Vagina (tissue), 2 donors: ENCODE data around the gene ANKRD1. TPM values are rescaled to one million over a fixed set of nuclear protein-coding genes. Genes with fewer than 3 reads are reported as not detected.
"Not testable (repeated sequence)": the region's sequence is repeated elsewhere in the genome, so short reads cannot be mapped to it uniquely, and the experiment has no call there.

Source experiments
- DNase-seq, 2 donors: peaks; one replicate each; pipeline ENCODE4 v3.0.0-alpha.2; 2017; ENCODE audit errors: extremely low spot score in 2 of 2
- H3K27ac ChIP-seq: fragments of 200-600 bp; sonication (generic); one replicate; pipeline ENCODE4 v1.5.1; 2019
- H3K27me3 ChIP-seq: fragments of 200-600 bp; sonication (generic); one replicate; pipeline ENCODE4 v1.5.1; 2019
- H3K36me3 ChIP-seq, 2 donors: fragments of 200-600 bp; sonication (generic); one replicate each; pipeline ENCODE4 v1.5.1; 2017 to 2019
- H3K4me1 ChIP-seq: fragments of 200-600 bp; sonication (generic); one replicate; pipeline ENCODE4 v1.5.1; 2019
- H3K4me3 ChIP-seq, 2 donors: fragments of 200-600 bp; sonication (generic); 1 replicate in 1 of 2; 2 replicates in 1 of 2; pipeline ENCODE4 v1.5.1; 2016 to 2019
- H3K9me3 ChIP-seq: fragments of 200-600 bp; sonication (generic); one replicate; pipeline ENCODE4 v1.5.1; 2019
- POLR2A ChIP-seq, 2 donors: fragments of 450-650 bp; IDR thresholded peaks; one replicate each; pipeline ENCODE4 v1.6.1; 2017; ENCODE audit warnings: antibody characterized with exemption in 2 of 2, mild to moderate bottlenecking in 2 of 2, moderate library complexity in 2 of 2
- POLR2AphosphoS5 ChIP-seq, 2 donors: sonication (generic); formaldehyde crosslinking; IDR thresholded peaks; one replicate each; pipeline ENCODE4 v1.9.0; 2017; ENCODE audit warnings: antibody characterized with exemption in 2 of 2, mild to moderate bottlenecking in 2 of 2, low read depth in 1 of 2; ENCODE audit not compliant: insufficient read depth in 1 of 2
- intact Hi-C: fragments of 100-400 bp; cut with DNase I; formaldehyde crosslinking; loops from one replicate; pipeline ENCODE4 v1.15.1; 2023
- total RNA-seq: library from RNA; depleted of rRNA; stranded (reverse); fragments of >200 nt; gene quantifications from one replicate; pipeline ENCODE4 v1.2.3, GENCODE V29; 2016
- TF ChIP-seq, protein P1 (sequence below), 3 experiments: fragments of 450-650 bp in 2 of 3; fragments of 200-600 bp in 1 of 3; sonication (generic) in 1 of 3; IDR thresholded peaks; one replicate each; pipeline ENCODE4 v1.5.1; 2017 to 2019; ENCODE audit warnings: antibody characterized with exemption in 3 of 3, mild to moderate bottlenecking in 2 of 3, moderate library complexity in 2 of 3

The ANKRD1 gene
- total RNA-seq, 1 donor from 2014 or later, result not detected

DNA sequence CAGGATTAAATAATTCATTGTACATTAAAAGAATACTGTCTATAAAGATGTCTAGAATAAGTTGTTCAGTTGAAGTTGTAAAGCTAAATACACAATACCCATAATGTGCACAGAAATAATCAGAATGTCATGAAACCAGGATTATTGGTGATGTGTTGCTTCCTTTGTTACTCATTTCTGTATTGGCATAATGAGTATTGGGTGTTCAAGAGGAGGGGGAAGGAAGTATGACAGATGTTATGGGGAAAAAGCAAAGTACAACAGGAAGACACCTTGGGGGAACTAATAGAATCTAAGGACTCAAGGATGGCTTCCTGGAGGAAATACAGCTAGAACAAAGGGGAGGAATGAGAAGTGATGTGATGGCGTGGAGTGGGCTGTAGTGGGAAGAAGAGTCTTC lies 15.0 kb downstream of the ANKRD1 start:
- no peak overlapping the region for H3K4me3 ChIP-seq
- peaks cover 0 to 13% of the 10 kb centered on the region in 2 donors for H3K36me3 ChIP-seq
- no peaks in the 10 kb centered on the region for H3K4me1 ChIP-seq
- TF ChIP-seq POLR2AphosphoS5 (IDR thresholded peaks at IDR 0.05; ENCODE audit: insufficient read depth in 1 of 2, low read depth in 1 of 2) (no peak), POLR2A (IDR thresholded peaks at IDR 0.05) (no peak)
- TF ChIP-seq, protein P1, sequence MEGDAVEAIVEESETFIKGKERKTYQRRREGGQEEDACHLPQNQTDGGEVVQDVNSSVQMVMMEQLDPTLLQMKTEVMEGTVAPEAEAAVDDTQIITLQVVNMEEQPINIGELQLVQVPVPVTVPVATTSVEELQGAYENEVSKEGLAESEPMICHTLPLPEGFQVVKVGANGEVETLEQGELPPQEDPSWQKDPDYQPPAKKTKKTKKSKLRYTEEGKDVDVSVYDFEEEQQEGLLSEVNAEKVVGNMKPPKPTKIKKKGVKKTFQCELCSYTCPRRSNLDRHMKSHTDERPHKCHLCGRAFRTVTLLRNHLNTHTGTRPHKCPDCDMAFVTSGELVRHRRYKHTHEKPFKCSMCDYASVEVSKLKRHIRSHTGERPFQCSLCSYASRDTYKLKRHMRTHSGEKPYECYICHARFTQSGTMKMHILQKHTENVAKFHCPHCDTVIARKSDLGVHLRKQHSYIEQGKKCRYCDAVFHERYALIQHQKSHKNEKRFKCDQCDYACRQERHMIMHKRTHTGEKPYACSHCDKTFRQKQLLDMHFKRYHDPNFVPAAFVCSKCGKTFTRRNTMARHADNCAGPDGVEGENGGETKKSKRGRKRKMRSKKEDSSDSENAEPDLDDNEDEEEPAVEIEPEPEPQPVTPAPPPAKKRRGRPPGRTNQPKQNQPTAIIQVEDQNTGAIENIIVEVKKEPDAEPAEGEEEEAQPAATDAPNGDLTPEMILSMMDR (IDR thresholded peaks at IDR 0.05), result no peak
- intact Hi-C loops, result loop anchor here (5.0 kb wide), 1 partner anchor 346 kb away; no protein-coding TSS in a partner anchor
- no peak overlapping the region for H3K27ac ChIP-seq
- H3K9me3 ChIP-seq, result no peaks in the 10 kb centered on the region
- no peak for DNase-seq
- no peaks in the 10 kb centered on the region for H3K27me3 ChIP-seq

DNA sequence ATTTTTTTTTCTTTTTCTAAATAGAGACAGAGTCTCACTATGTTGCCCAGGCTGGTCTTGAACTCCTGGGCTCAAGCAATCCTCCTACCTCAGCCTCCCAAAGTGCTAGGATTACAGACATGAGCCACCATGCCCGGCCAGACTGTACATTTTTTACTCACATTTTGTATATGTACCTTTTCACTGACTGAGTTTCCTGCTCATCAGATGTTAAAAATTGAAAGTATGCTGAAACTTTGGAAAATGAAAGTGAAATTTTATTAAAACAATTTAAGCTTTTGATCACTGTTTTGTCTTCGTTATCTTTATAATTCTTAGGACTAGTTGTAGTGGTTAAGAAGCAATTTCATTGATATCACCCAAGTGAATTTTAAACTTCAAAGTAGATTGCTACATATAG lies 24.0 kb downstream of the ANKRD1 start:
- H3K9me3 ChIP-seq, H3K4me1 ChIP-seq, H3K27ac ChIP-seq, DNase-seq, H3K4me3 ChIP-seq, intact Hi-C loops, H3K27me3 ChIP-seq: not testable (repeated sequence)
- peaks cover 0 to 37% of the 10 kb centered on the region in 2 donors for H3K36me3 ChIP-seq

DNA sequence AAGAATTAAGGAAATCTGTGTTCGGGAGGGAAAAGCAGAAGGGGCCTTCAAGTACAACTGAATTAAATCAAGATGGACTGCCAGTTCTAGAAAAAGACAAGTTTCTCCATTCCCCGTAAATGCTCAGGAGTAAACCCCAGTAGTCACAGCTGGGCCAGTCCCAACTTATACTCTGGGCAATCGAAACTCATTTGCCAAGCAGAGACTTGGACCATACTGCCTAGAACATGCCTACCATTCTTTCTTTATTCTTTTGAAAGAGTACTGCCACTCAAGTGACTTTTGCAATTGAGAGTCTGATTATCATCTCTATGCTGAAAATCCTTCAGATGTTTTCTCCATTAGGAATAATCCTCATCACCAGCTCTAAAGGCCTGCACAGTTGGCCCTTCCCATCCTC lies 27.7 kb downstream of the ANKRD1 start:
- H3K36me3 ChIP-seq, result peaks cover 0 to 41% of the 10 kb centered on the region in 2 donors
- no peaks in the 10 kb centered on the region for H3K9me3 ChIP-seq
- no peak overlapping the region for H3K4me3 ChIP-seq
- TF ChIP-seq, protein P1 (IDR thresholded peaks at IDR 0.05), result no peak
- TF ChIP-seq POLR2A (IDR thresholded peaks at IDR 0.05), result no peak
- TF ChIP-seq POLR2AphosphoS5 (IDR thresholded peaks at IDR 0.05; ENCODE audit: insufficient read depth in 1 of 2, low read depth in 1 of 2), result no peak
- H3K27me3 ChIP-seq, result no peaks in the 10 kb centered on the region
- DNase-seq, result no peak
- H3K4me1 ChIP-seq, result no peaks in the 10 kb centered on the region
- intact Hi-C loops, result no loop called here
- no peak overlapping the region for H3K27ac ChIP-seq

DNA sequence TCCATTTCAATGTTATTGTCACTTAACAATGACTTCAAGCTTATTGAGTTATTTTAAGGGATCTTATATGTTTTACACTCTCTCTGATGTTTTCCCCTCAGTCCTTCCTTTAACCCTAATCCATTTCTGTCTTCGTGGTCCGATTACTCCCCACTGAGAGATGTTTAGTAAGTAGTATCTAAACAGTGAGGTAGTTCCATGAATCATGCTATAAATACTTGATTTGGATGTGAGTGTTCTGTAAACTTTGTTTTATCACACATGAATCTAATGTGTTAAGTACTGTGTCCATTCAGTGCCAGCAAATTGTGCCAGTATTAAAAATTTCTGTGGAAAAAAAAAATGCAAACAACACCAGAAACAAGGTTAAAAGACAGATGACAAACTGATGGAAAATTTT lies 30.5 kb downstream of the ANKRD1 start:
- Histone ChIP-seq H3K27ac (no peak overlapping the region), H3K36me3 (peaks cover 0 to 43% of the 10 kb centered on the region in 2 donors), H3K9me3 (no peaks in the 10 kb centered on the region), H3K4me1 (no peaks in the 10 kb centered on the region), H3K4me3 (no peak overlapping the region), H3K27me3 (no peaks in the 10 kb centered on the region)
- no peak for DNase-seq
- intact Hi-C loops, result no loop called here
- TF ChIP-seq, protein P1 (IDR thresholded peaks at IDR 0.05), result no peak
- no peak for TF ChIP-seq POLR2A (IDR thresholded peaks at IDR 0.05)
- no peak for TF ChIP-seq POLR2AphosphoS5 (IDR thresholded peaks at IDR 0.05; ENCODE audit: insufficient read depth in 1 of 2, low read depth in 1 of 2)

DNA sequence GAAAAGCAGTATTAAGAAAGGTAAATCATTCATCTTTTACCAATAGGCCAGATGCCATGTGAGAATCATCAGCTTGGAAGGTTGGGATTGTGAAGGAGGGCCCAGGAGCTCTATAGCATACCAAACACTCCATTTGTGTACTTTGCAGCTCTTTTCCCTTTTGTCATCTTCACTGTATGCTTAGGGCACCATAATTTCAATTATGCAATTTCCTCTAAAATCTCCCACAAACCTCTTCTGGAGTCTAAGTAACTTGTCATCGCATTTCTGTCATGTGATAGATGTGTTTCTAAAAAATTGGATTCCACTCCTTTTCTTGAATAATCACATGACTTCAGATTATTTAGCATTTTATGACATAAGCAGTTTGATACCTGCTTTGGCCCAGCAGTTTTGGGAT lies 31.3 kb downstream of the ANKRD1 start:
- H3K4me3 ChIP-seq, result no peak overlapping the region
- no peaks in the 10 kb centered on the region for H3K27me3 ChIP-seq
- no peak for DNase-seq
- no peak overlapping the region for H3K27ac ChIP-seq
- peaks cover 0 to 43% of the 10 kb centered on the region in 2 donors for H3K36me3 ChIP-seq
- no peak for TF ChIP-seq POLR2AphosphoS5 (IDR thresholded peaks at IDR 0.05; ENCODE audit: insufficient read depth in 1 of 2, low read depth in 1 of 2)
- no peak for TF ChIP-seq POLR2A (IDR thresholded peaks at IDR 0.05)
- TF ChIP-seq, protein P1 (IDR thresholded peaks at IDR 0.05), result no peak
- intact Hi-C loops, result no loop called here
- no peaks in the 10 kb centered on the region for H3K4me1 ChIP-seq
- no peaks in the 10 kb centered on the region for H3K9me3 ChIP-seq
